K562 (cell line): ENCODE measurements around the gene KRT81. TPM values are rescaled to one million over a fixed set of nuclear protein-coding genes. Genes with fewer than 3 reads are reported as not detected.

ENCODE experiments used
- ETV5 ChIP-seq: sonication (generic); formaldehyde crosslinking; IDR thresholded peaks from 2 replicates; pipeline ENCODE4 v1.4.0; 2020; ENCODE audit warnings: low read depth, mild to moderate bottlenecking, missing genetic modification reagents
- NCOA6 ChIP-seq: fragments of 450-650 bp; IDR thresholded peaks from 2 replicates; pipeline ENCODE4 v1.6.1; 2017; ENCODE audit warnings: mild to moderate bottlenecking
- SRF ChIP-seq, 2 experiments: fragments of 250-450, 450-650 bp in 1 of 2; sonication (Bioruptor Pico) in 1 of 2; sonication (generic) in 1 of 2; formaldehyde crosslinking; IDR thresholded peaks; 2 replicates each; pipeline versions ENCODE4 v1.5.0 to v1.5.1; 2020 to 2022; ENCODE audit warnings: mild to moderate bottlenecking in 1 of 2, missing genetic modification reagents in 1 of 2
- TEAD4 ChIP-seq, 2 experiments: sonication (generic) in 1 of 2; formaldehyde crosslinking in 1 of 2; IDR thresholded peaks; 2 replicates each; pipeline versions ENCODE4 v1.6.1 to v1.8.0; 2012 to 2022; ENCODE audit warnings: borderline replicate concordance in 1 of 2, inconsistent platforms in 1 of 2, low read length in 1 of 2, mild to moderate bottlenecking in 1 of 2, missing genetic modification reagents in 1 of 2
- ZNF197 ChIP-seq: fragments of 200-800 bp; sonication (Bioruptor generic); IDR thresholded peaks from 2 replicates; pipeline ENCODE4 v1.6.1; 2016; ENCODE audit warnings: low read depth, missing genetic modification characterization, missing compliant biosample characterization
- polyA plus RNA-seq, 8 experiments: library from polyadenylated mRNA; depleted of rRNA in 4 of 8; stranded (reverse) in 5 of 8; unstranded in 3 of 8; fragments of >200 nt; fragmentation: Nextera tagmentation in 2 of 8; fragmentation: Illumina TruSeq in 1 of 8; extraction: Ambion mirVana in 2 of 8; extraction: Trizol in 1 of 8; gene quantifications; 2 replicates each; pipeline versions ENCODE4 v1.2.1 to v1.2.3, GENCODE V29; 2011 to 2014; ENCODE audit warnings: inconsistent platforms in 1 of 8, missing spikeins in 1 of 8
- total RNA-seq, 7 experiments: library from RNA; depleted of rRNA in 6 of 7; stranded (reverse); fragments of >200 nt in 6 of 7; fragmentation: Illumina TruSeq in 2 of 7; extraction: Trizol in 2 of 7; gene quantifications; 2 replicates each; pipeline versions ENCODE4 v1.2.1 to v1.2.3, GENCODE V29; 2011 to 2021; ENCODE audit warnings: low replicate concordance in 1 of 7
- TF ChIP-seq, protein P1 (sequence below): sonication (generic); formaldehyde crosslinking; IDR thresholded peaks from 2 replicates; pipeline ENCODE4 v1.8.1; 2023; ENCODE audit warnings: mild to moderate bottlenecking, missing genetic modification reagents
- TF ChIP-seq, protein P2 (sequence below): fragments of 450-650 bp; IDR thresholded peaks from 2 replicates; pipeline ENCODE4 v1.6.1; 2016; ENCODE audit warnings: low read depth
- TF ChIP-seq, protein P3 (sequence below), 2 experiments: fragments of 450-650 bp; IDR thresholded peaks; 2 replicates each; pipeline ENCODE4 v1.6.1; 2016; ENCODE audit warnings: mild to moderate bottlenecking in 2 of 2, borderline replicate concordance in 1 of 2, low read depth in 1 of 2, moderate library complexity in 1 of 2

KRT81 gene
- total and polyA plus RNA-seq, 9 of the 15 experiments (the other 6 are each of a cell fraction or from before 2014, with no cell fraction given), result 0.27 TPM; not detected in 8

DNA sequence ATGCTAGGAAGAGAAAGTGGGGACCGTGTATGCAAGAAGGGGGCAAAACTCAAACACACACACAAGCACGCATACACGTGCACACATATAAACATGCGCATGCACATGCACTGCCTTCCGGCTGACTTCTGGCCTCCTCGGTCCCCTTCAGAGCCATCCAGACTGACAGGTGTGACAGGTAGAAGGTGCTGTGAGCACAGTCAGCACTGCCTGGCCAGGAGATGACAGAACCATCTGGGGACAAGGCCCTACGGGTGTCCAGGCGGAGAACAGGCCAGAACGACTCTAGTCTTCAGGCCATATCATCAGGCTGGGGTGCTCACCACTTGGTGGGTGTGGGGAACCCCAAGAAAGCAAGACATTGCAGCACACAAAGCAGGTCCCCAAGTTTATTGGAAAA, 22.6 kb upstream of the KRT81 start (continued):
- TF ChIP-seq, protein P1, sequence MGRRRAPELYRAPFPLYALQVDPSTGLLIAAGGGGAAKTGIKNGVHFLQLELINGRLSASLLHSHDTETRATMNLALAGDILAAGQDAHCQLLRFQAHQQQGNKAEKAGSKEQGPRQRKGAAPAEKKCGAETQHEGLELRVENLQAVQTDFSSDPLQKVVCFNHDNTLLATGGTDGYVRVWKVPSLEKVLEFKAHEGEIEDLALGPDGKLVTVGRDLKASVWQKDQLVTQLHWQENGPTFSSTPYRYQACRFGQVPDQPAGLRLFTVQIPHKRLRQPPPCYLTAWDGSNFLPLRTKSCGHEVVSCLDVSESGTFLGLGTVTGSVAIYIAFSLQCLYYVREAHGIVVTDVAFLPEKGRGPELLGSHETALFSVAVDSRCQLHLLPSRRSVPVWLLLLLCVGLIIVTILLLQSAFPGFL (CRISPR knock-in tag), result no peak
- TF ChIP-seq, protein P2, sequence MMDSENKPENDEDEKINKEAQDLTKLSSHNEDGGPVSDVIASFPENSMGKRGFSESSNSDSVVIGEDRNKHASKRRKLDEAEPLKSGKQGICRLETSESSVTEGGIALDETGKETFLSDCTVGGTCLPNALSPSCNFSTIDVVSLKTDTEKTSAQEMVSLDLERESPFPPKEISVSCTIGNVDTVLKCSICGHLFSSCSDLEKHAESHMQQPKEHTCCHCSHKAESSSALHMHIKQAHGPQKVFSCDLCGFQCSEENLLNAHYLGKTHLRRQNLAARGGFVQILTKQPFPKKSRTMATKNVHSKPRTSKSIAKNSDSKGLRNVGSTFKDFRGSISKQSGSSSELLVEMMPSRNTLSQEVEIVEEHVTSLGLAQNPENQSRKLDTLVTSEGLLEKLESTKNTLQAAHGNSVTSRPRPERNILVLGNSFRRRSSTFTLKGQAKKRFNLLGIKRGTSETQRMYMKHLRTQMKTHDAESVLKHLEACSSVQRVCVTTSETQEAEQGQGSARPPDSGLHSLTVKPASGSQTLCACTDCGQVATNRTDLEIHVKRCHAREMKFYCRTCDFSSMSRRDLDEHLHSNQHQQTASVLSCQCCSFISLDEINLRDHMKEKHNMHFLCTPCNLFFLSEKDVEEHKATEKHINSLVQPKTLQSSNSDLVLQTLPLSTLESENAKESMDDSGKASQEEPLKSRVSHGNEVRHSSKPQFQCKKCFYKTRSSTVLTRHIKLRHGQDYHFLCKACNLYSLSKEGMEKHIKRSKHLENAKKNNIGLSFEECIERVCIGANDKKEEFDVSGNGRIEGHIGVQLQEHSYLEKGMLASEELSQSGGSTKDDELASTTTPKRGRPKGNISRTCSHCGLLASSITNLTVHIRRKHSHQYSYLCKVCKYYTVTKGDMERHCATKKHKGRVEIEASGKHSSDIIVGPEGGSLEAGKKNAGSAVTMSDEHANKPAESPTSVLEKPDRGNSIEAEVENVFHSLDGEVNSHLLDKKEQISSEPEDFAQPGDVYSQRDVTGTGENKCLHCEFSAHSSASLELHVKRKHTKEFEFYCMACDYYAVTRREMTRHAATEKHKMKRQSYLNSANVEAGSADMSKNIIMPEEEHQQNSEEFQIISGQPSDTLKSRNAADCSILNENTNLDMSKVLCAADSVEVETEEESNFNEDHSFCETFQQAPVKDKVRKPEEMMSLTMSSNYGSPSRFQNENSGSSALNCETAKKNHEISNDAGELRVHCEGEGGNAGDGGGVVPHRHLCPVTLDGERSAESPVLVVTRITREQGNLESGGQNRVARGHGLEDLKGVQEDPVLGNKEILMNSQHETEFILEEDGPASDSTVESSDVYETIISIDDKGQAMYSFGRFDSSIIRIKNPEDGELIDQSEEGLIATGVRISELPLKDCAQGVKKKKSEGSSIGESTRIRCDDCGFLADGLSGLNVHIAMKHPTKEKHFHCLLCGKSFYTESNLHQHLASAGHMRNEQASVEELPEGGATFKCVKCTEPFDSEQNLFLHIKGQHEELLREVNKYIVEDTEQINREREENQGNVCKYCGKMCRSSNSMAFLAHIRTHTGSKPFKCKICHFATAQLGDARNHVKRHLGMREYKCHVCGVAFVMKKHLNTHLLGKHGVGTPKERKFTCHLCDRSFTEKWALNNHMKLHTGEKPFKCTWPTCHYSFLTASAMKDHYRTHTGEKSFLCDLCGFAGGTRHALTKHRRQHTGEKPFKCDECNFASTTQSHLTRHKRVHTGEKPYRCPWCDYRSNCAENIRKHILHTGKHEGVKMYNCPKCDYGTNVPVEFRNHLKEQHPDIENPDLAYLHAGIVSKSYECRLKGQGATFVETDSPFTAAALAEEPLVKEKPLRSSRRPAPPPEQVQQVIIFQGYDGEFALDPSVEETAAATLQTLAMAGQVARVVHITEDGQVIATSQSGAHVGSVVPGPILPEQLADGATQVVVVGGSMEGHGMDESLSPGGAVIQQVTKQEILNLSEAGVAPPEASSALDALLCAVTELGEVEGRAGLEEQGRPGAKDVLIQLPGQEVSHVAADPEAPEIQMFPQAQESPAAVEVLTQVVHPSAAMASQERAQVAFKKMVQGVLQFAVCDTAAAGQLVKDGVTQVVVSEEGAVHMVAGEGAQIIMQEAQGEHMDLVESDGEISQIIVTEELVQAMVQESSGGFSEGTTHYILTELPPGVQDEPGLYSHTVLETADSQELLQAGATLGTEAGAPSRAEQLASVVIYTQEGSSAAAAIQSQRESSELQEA, result no peak
- TF ChIP-seq ETV5 (CRISPR knock-in tag), result no peak
- TF ChIP-seq TEAD4 (IDR thresholded peaks at IDR 0.05; ENCODE audit: low read length), result no peak
- TF ChIP-seq TEAD4 (CRISPR knock-in tag; IDR thresholded peaks at IDR 0.05; ENCODE audit: borderline replicate concordance), result no peak
- TF ChIP-seq SRF (CRISPR knock-in tag; IDR thresholded peaks at IDR 0.05), result no peak
- TF ChIP-seq, protein P3, sequence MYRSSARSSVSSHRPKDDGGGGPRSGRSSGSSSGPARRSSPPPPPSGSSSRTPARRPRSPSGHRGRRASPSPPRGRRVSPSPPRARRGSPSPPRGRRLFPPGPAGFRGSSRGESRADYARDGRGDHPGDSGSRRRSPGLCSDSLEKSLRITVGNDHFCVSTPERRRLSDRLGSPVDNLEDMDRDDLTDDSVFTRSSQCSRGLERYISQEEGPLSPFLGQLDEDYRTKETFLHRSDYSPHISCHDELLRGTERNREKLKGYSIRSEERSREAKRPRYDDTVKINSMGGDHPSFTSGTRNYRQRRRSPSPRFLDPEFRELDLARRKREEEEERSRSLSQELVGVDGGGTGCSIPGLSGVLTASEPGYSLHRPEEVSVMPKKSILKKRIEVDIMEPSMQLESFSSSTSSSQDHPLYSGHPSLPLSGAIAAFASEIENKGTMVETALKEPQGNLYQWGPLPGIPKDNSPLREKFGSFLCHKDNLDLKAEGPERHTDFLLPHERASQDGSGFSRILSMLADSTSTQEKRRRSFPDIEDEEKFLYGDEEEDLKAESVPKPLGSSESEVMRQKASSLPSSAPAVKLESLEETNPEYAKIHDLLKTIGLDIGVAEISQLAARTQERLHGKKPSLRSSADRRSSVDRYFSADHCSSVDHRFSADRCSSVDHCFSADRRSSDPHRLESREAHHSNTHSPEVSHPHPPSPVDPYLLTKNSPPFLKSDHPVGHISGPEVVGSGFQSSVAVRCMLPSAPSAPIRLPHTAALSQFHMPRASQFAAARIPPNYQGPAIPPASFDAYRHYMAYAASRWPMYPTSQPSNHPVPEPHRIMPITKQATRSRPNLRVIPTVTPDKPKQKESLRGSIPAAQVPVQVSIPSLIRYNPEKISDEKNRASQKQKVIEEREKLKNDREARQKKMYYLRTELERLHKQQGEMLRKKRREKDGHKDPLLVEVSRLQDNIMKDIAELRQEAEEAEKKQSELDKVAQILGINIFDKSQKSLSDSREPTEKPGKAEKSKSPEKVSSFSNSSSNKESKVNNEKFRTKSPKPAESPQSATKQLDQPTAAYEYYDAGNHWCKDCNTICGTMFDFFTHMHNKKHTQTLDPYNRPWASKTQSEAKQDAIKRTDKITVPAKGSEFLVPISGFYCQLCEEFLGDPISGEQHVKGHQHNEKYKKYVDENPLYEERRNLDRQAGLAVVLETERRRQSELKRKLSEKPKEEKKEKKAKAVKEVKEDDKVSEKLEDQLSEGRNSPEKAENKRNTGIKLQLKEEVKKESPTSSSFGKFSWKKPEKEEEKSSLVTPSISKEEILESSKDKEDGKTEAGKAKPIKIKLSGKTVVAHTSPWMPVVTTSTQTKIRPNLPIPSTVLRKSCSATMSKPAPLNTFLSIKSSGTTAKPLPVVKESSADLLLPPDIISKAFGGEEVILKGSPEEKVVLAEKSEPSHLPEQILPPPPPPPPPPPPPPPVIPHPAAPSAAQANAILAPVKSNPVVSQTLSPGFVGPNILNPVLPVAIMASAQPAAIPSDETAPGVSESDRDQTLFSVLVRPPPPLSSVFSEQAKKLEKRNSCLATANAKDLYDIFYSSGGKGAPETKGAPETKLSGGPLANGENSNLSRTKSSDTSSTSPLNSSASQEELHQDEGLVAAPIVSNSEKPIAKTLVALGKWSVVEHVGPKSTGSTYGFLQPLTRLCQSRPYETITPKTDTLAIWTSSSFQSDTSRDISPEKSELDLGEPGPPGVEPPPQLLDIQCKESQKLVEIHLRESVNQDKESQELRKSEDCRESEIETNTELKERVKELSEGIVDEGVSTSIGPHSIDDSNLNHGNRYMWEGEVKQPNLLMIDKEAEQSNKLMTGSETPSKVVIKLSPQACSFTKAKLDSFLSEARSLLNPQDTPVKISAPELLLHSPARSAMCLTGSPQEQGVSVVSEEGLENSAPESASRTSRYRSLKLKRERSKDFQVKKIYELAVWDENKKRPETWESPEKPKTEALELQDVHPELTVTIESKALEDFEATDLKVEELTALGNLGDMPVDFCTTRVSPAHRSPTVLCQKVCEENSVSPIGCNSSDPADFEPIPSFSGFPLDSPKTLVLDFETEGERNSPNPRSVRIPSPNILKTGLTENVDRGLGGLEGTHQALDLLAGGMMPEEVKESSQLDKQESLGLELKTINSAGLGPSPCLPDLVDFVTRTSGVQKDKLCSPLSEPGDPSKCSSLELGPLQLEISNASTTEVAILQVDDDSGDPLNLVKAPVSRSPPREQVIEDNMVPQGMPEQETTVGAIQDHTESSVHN (IDR thresholded peaks at IDR 0.05; ENCODE audit: borderline replicate concordance in 1 of 2, low read depth in 1 of 2), result no peak
- no peak for TF ChIP-seq NCOA6
- no peak for TF ChIP-seq ZNF197 (CRISPR knock-in tag)
